HepG2 (cell line): ENCODE data around the gene KCTD5. TPM values are rescaled to one million over a fixed set of nuclear protein-coding genes. Genes with fewer than 3 reads are reported as not detected.

Experiments
- ATAC-seq: fragments of 200-7000 bp; cut with Tn5 transposase; 3 replicates; pipeline ENCODE4 v1.9.1; 2020; ENCODE audit warnings: mild to moderate bottlenecking, moderate library complexity
- BruUV-seq: library from RNA; stranded (reverse); fragments of 400-500 nt; replicated peaks from 2 replicates; lab custom pipeline; 2021; lab: Mats Ljungman, UMichigan
- CTCF ChIA-PET: fragments of 300-600 bp; formaldehyde crosslinking; extraction: SDS; loops from one replicate; lab custom pipeline; 2021; ENCODE audit warnings: low total read pairs, inconsistent platforms, low intra/inter-chr PET ratio; lab: Yijun Ruan, JAX
- POLR2A ChIA-PET: fragments of 350-600 bp; sonication (Branson Sonifier 250); formaldehyde crosslinking; loops from one replicate; lab custom pipeline; 2020; ENCODE audit warnings: antibody characterized with exemption, inconsistent platforms; lab: Yijun Ruan, JAX
- DNase-seq: peaks from one replicate; pipeline ENCODE4 v3.0.0-alpha.2; 2015; ENCODE audit warnings: low spot score
- FAIRE-seq: peaks from 3 replicates; lab custom pipeline; 2011; peaks lifted over from hg19 to GRCh38; lab: Jason Lieb, UNC
- H2AFZ ChIP-seq: one replicate; pipeline ENCODE4 v1.6.1; 2011; ENCODE audit warnings: low read length, inconsistent platforms
- H3K27ac ChIP-seq: fragments of 300-600 bp; 3 replicates; pipeline ENCODE4 v1.8.0; 2011; ENCODE audit warnings: mixed run types, mild to moderate bottlenecking, mixed read lengths, low read length, inconsistent platforms; ENCODE audit not compliant: insufficient read depth; ENCODE audit errors: extremely low read length
- H3K27me3 ChIP-seq, 2 experiments: fragments of 200-600 bp in 1 of 2; 2 replicates in 1 of 2; 3 replicates in 1 of 2; pipeline versions ENCODE4 v1.6.0 to v1.8.0; 2011; ENCODE audit warnings: low read length in 2 of 2, mild to moderate bottlenecking in 2 of 2, moderate library complexity in 2 of 2, inconsistent platforms in 1 of 2; ENCODE audit not compliant: insufficient read depth in 2 of 2, control insufficient read depth in 1 of 2
- H3K36me3 ChIP-seq, 2 experiments: fragments of 200-600 bp in 1 of 2; replicated peaks in 1 of 2; 2 replicates in 1 of 2; 3 replicates in 1 of 2; pipeline versions ENCODE4 v1.5.1 to v1.8.0; 2011; ENCODE audit warnings: low read length in 2 of 2, inconsistent platforms in 1 of 2; ENCODE audit not compliant: insufficient read depth in 2 of 2, control insufficient read depth in 1 of 2
- H3K4me1 ChIP-seq: 2 replicates; pipeline ENCODE4 v1.5.1; 2012; ENCODE audit warnings: low read length, inconsistent platforms; ENCODE audit not compliant: insufficient read depth
- H3K4me2 ChIP-seq: 2 replicates; pipeline ENCODE4 v1.6.0; 2011; ENCODE audit warnings: low read depth, low read length, inconsistent platforms
- H3K4me3 ChIP-seq, 3 experiments: fragments of 200-600 bp in 1 of 3; sonication (generic), shearing (Covaris generic) in 1 of 3; replicated peaks in 1 of 3; 2 replicates each; pipeline ENCODE4 v1.5.1; 2011 to 2016; ENCODE audit warnings: low read length in 3 of 3, inconsistent platforms in 2 of 3, low read depth in 2 of 3, mild to moderate bottlenecking in 2 of 3, control low read depth in 1 of 3, mixed read lengths in 1 of 3; ENCODE audit not compliant: insufficient read depth in 1 of 3
- H3K79me2 ChIP-seq: one replicate; pipeline ENCODE4 v1.6.1; 2011; ENCODE audit warnings: low read length, inconsistent platforms; ENCODE audit not compliant: insufficient read depth
- H3K9ac ChIP-seq: 2 replicates; pipeline ENCODE4 v1.6.0; 2011; ENCODE audit warnings: mild to moderate bottlenecking, low read depth, low read length, inconsistent platforms; ENCODE audit not compliant: insufficient read depth
- H3K9me3 ChIP-seq: 2 replicates; pipeline ENCODE4 v1.5.1; 2012; ENCODE audit warnings: mild to moderate bottlenecking, low read length
- H4K20me1 ChIP-seq: 2 replicates; pipeline ENCODE4 v1.6.0; 2011; ENCODE audit warnings: inconsistent platforms, mild to moderate bottlenecking, low read length, moderate library complexity; ENCODE audit not compliant: insufficient read depth
- ERF ChIP-seq: IDR thresholded peaks from 2 replicates; pipeline ENCODE4 v1.6.1; 2018; ENCODE audit warnings: missing biosample characterization, missing genetic modification reagents
- HOXA5 ChIP-seq: sonication (generic); formaldehyde crosslinking; IDR thresholded peaks from 2 replicates; pipeline ENCODE4 v1.4.0; 2020; ENCODE audit warnings: missing genetic modification reagents
- ONECUT2 ChIP-seq: sonication (generic); formaldehyde crosslinking; IDR thresholded peaks from 2 replicates; pipeline ENCODE4 v1.4.0; 2020; ENCODE audit warnings: missing genetic modification reagents
- RBM39 ChIP-seq: fragments of 200-400 bp; formaldehyde crosslinking; IDR thresholded peaks from one replicate; pipeline ENCODE4 v1.6.1; 2018; ENCODE audit warnings: antibody characterized with exemption, mild to moderate bottlenecking, low read depth, low read length; ENCODE audit not compliant: poor library complexity, severe bottlenecking
- SMYD3 ChIP-seq: sonication (generic); formaldehyde crosslinking; IDR thresholded peaks from 2 replicates; pipeline ENCODE4 v1.8.1; 2023; ENCODE audit warnings: mild to moderate bottlenecking, missing genetic modification reagents
- THYN1 ChIP-seq: sonication (generic); formaldehyde crosslinking; IDR thresholded peaks from 2 replicates; pipeline ENCODE4 v1.8.1; 2023; ENCODE audit warnings: low read depth, mild to moderate bottlenecking, moderate library complexity, missing genetic modification reagents, borderline replicate concordance
- ZFP36 ChIP-seq: fragments of 150-350 bp; IDR thresholded peaks from 2 replicates; pipeline ENCODE4 v1.6.1; 2018; ENCODE audit warnings: borderline replicate concordance, low read length, low read depth; ENCODE audit not compliant: partially characterized antibody
- ZNF10 ChIP-seq: sonication (generic); formaldehyde crosslinking; IDR thresholded peaks from 2 replicates; pipeline ENCODE4 v1.4.0; 2020; ENCODE audit warnings: mild to moderate bottlenecking, low read depth, missing genetic modification reagents, borderline replicate concordance
- ZNF121 ChIP-seq: sonication (generic); formaldehyde crosslinking; IDR thresholded peaks from 2 replicates; pipeline ENCODE4 v1.5.0; 2020; ENCODE audit warnings: mild to moderate bottlenecking, missing genetic modification reagents
- ZNF501 ChIP-seq: sonication (generic); formaldehyde crosslinking; IDR thresholded peaks from 2 replicates; pipeline ENCODE4 v1.5.1; 2020; ENCODE audit warnings: mild to moderate bottlenecking, moderate library complexity, missing genetic modification reagents
- ZNF619 ChIP-seq: sonication (generic); formaldehyde crosslinking; IDR thresholded peaks from 2 replicates; pipeline ENCODE4 v1.4.0; 2020; ENCODE audit warnings: mild to moderate bottlenecking, missing genetic modification reagents
- WGBS: methylation state at CpG from one replicate; pipeline ENCODE4 v1.1.6; 2017; ENCODE audit warnings: low lambda C conversion rate; 5-methylcytosine and 5-hydroxymethylcytosine counted together
- in situ Hi-C: cut with HindIII; loops from 2 replicates; pipeline ENCODE4 v1.10.0; 2017; ENCODE audit warnings: low pct_unique_long_range_greater_than_20kb; ENCODE audit not compliant: extremely low pct_ligation_motif_present
- intact Hi-C: fragments of 100-400 bp; cut with micrococcal nuclease; formaldehyde crosslinking; loops from one replicate; pipeline ENCODE4 v1.10.0; 2022; ENCODE audit not compliant: unreplicated experiment
- polyA plus RNA-seq, 8 experiments: library from polyadenylated mRNA; depleted of rRNA in 3 of 8; stranded (reverse) in 7 of 8; unstranded in 1 of 8; fragments of >200 nt; fragmentation: Illumina TruSeq in 4 of 8; extraction: Trizol in 4 of 8; gene quantifications; 2 replicates each; pipeline versions ENCODE4 v1.2.1 to v1.2.3, GENCODE V29; 2011 to 2016; ENCODE audit warnings: low read depth in 4 of 8, missing spikeins in 1 of 8, mixed read lengths in 1 of 8; ENCODE audit not compliant: insufficient read depth in 1 of 8
- total RNA-seq, 5 experiments: library from RNA; depleted of rRNA; stranded (reverse); fragments of >200 nt; fragmentation: Illumina TruSeq; extraction: Trizol; gene quantifications; 2 replicates each; pipeline ENCODE4 v1.2.3, GENCODE V29; 2016; ENCODE audit warnings: low read depth in 1 of 5
- TF ChIP-seq, protein P1 (sequence below): sonication (generic); formaldehyde crosslinking; IDR thresholded peaks from 2 replicates; pipeline ENCODE4 v1.4.0; 2020; ENCODE audit warnings: missing genetic modification reagents, borderline replicate concordance

The KCTD5 gene
- total and polyA plus RNA-seq, 2 of the 13 experiments (the other 11 are each of a cell fraction or from before 2014, with no cell fraction given) = 25.4 to 29.8 TPM

DNA sequence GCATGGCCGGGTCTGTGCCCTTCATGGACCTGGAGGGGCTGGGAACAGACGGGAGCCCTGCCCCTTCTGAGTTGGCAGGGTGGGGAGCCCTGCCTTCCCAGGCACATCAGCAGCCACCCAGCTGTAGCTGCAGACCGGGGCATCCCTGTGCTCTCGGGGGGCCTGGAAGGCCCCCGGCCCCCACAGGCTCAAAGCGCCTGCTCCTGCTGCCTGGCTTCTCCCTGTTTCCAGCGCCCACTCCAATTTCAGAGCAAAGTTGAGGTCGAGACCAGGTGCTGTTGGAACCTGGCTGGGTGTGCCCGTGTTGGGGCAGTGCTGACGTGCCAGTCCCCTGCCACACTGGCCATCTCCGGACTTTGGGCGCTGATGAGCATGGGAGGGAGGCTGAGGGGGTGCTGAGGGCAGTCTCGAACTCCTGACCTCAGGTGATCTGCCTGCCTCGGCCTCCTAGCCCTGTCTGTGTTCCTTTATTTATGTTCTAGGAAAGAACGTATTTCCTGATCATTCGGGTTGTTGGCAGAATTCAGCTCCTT, 42.6 kb downstream of the KCTD5 start (continued):
- no peak for TF ChIP-seq ZNF619 (CRISPR knock-in tag)

DNA sequence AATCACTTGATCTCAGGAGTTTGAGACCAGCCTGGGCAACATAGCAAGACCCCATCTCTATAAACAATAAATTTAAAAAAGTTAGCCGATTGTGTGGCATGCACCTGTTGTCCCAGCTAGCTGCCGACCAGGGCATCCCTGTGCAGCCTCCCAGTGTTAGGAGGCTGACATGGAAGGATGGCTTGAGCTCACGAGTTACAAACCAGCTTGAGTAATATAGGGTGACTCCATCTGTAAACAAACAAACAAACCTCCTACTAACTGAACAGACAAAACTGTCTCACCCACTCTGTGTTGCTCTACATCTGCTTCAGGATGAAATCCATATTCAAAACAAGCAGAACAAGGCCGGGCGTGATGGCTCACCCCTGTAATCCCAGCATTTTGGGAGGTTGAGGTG, 44.6 kb downstream of the KCTD5 start:
- Histone ChIP-seq H3K36me3 (no peaks in the 10 kb centered on the region), H3K79me2 (no peaks in the 10 kb centered on the region), H3K9me3 (no peaks in the 10 kb centered on the region), H3K4me3 (no peak overlapping the region), H3K4me1 (peaks cover 40% of the 10 kb centered on the region), H4K20me1 (no peaks in the 10 kb centered on the region), H2AFZ (no peak overlapping the region), H3K4me2 (no peak overlapping the region), H3K27me3 (no peaks in the 10 kb centered on the region; a peak in 2 of 5 replicates), H3K27ac (no peak overlapping the region), H3K9ac (no peak overlapping the region)
- no peak for DNase-seq
- POLR2A ChIA-PET = interaction anchor here (1.6 kb wide), 1 partner anchor 25 kb away, joined by 5 read pairs; no protein-coding TSS in a partner anchor
- CTCF ChIA-PET = no interaction called here
- no peak for FAIRE-seq
- intact Hi-C loops (no loop called here), in situ Hi-C loops (no loop called here)
- ATAC-seq = no peak
- no TSS peak for BruUV-seq
- WGBS = 47% methylated on average over 4 of the region's 5 CpGs
- TF ChIP-seq HOXA5 (CRISPR knock-in tag) (no peak), ZNF121 (0 out of 2 replicates have a peak, but pooled peaks have one; percentile 19), ONECUT2 (CRISPR knock-in tag) (no peak)

DNA sequence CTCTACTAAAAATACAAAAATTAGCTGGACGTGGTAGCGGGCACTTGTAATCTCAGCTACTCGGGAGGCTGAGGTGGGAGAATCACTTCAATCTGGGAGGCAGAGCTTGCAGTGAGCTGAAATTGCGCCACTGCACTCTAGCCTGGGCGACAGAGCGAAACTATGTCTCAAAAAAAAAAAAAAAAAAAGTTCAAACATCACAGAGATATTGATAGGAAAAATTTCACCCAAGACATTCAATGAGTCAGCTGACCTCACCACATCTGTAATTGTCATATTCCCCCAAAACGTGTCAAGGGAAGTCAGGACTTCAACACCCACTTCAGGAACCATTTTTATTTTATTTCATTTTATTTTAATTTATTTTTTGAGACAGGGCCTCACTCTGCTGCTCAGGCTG, 45.7 kb downstream of the KCTD5 start:
- Histone ChIP-seq H3K9ac (no peak overlapping the region), H3K4me3 (no peak overlapping the region)
- in situ Hi-C loops = no loop called here
- no peak for TF ChIP-seq ZFP36
- TF ChIP-seq SMYD3 (CRISPR knock-in tag) = no peak
- TF ChIP-seq THYN1 = no peak
- TF ChIP-seq ERF (CRISPR knock-in tag) = no peak
- no peak for TF ChIP-seq ZNF501 (CRISPR knock-in tag)
- no peak for TF ChIP-seq RBM39
- no peak for TF ChIP-seq ZNF10 (CRISPR knock-in tag)
- TF ChIP-seq, protein P1, sequence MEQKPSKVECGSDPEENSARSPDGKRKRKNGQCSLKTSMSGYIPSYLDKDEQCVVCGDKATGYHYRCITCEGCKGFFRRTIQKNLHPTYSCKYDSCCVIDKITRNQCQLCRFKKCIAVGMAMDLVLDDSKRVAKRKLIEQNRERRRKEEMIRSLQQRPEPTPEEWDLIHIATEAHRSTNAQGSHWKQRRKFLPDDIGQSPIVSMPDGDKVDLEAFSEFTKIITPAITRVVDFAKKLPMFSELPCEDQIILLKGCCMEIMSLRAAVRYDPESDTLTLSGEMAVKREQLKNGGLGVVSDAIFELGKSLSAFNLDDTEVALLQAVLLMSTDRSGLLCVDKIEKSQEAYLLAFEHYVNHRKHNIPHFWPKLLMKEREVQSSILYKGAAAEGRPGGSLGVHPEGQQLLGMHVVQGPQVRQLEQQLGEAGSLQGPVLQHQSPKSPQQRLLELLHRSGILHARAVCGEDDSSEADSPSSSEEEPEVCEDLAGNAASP (CRISPR knock-in tag) = no peak
- TF ChIP-seq, all 625 proteins: peak for 0
- no peak for DNase-seq
- H2AFZ ChIP-seq = no peak overlapping the region
- H3K27me3 ChIP-seq = no peaks in the 10 kb centered on the region; a peak in 2 of 5 replicates
- H3K4me1 ChIP-seq = peaks cover 42% of the 10 kb centered on the region
- H3K9me3 ChIP-seq = no peaks in the 10 kb centered on the region
- WGBS = 17% methylated on average over 7 of the region's 7 CpGs
- FAIRE-seq = no peak
- H3K36me3 ChIP-seq = no peaks in the 10 kb centered on the region
- no peak overlapping the region for H3K27ac ChIP-seq
- intact Hi-C loops = no loop called here
- POLR2A ChIA-PET = interaction anchor here (0.7 to 1.6 kb wide), 2 partner anchors 24 to 235 kb away, joined by 3 to 5 read pairs; no protein-coding TSS in a partner anchor
- ATAC-seq = no peak; the same call in 2 of the 3 replicates
- H3K4me2 ChIP-seq = peak overlapping the region; percentile 32; the same call in 1 of the 2 replicates
- no TSS peak for BruUV-seq
- CTCF ChIA-PET = no interaction called here
- no peaks in the 10 kb centered on the region for H4K20me1 ChIP-seq
- no peaks in the 10 kb centered on the region for H3K79me2 ChIP-seq
